GM19043 (cell line): ENCODE results near the gene IFT122.

Source experiments
- ATAC-seq: cut with Tn5 transposase; IDR thresholded peaks from one replicate; pipeline ENCODE4 v1.9.1; 2021; ENCODE audit warnings: low read depth; ENCODE audit not compliant: unreplicated experiment

The IFT122 gene

GRCh38 chr3:129554356-129555152 is 114.5 kb downstream of the IFT122 start:
- ATAC-seq = no peak

- no peak for ATAC-seq
These were observed 115.1 kb downstream of the IFT122 start for GRCh38 chr3:129555153-129555550.

- no peak for ATAC-seq
These were observed 115.8 kb downstream of the IFT122 start for GRCh38 chr3:129555616-129556357.

GRCh38 chr3:129556358-129556695 is 116.3 kb downstream of the IFT122 start:
- no peak for ATAC-seq

GRCh38 chr3:129556890-129557547 is 117.0 kb downstream of the IFT122 start:
- ATAC-seq = no peak

- no peak for ATAC-seq
These were observed 117.5 kb downstream of the IFT122 start for GRCh38 chr3:129557548-129557894.

GRCh38 chr3:129558081-129558771 is 118.2 kb downstream of the IFT122 start:
- no peak for ATAC-seq

- ATAC-seq = no peak
These were observed 118.9 kb downstream of the IFT122 start for GRCh38 chr3:129558772-129559564.

GRCh38 chr3:129559565-129560079 is 119.6 kb downstream of the IFT122 start:
- no peak for ATAC-seq

GRCh38 chr3:129560269-129560787 is 120.3 kb downstream of the IFT122 start:
- no peak for ATAC-seq

- no peak for ATAC-seq
These were observed 121.0 kb downstream of the IFT122 start for GRCh38 chr3:129560911-129561594.

GRCh38 chr3:129561619-129562248 is 121.7 kb downstream of the IFT122 start:
- ATAC-seq = no peak

- no peak for ATAC-seq
These were observed 122.8 kb downstream of the IFT122 start for GRCh38 chr3:129562803-129563202.

GRCh38 chr3:129563332-129563731 is 123.3 kb downstream of the IFT122 start:
- ATAC-seq = no peak

- no peak for ATAC-seq
These were observed 124.0 kb downstream of the IFT122 start for GRCh38 chr3:129563850-129564535.

GRCh38 chr3:129564981-129565644 is 125.1 kb downstream of the IFT122 start:
- ATAC-seq = no peak

- ATAC-seq = no peak
These were observed 125.9 kb downstream of the IFT122 start for GRCh38 chr3:129565902-129566301.
